HG03442 (cell line): Measurements from ENCODE around the gene PTK7.

ENCODE experiments used
- ATAC-seq: cut with Tn5 transposase; IDR thresholded peaks from one replicate; pipeline ENCODE4 v1.9.1; 2021; ENCODE audit warnings: mild to moderate bottlenecking, moderate library complexity; ENCODE audit not compliant: unreplicated experiment

Gene PTK7

DNA sequence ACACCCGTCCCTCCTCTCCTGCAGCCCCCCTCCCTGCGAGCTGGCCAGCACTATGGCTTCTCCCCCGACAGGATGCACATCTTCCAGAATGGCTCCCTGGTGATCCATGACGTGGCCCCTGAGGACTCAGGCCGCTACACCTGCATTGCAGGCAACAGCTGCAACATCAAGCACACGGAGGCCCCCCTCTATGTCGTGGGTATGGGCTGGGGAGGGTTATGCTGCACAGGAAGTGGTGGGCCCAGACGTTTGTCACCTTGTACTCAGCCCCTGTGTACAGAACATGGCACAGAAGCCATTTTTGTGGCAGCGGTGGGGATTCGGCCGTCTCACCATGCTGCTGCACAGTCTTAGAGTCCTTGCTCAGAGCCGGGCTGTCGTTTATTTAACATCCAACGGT is 66.0 kb downstream of the PTK7 start:
- no peak for ATAC-seq

DNA sequence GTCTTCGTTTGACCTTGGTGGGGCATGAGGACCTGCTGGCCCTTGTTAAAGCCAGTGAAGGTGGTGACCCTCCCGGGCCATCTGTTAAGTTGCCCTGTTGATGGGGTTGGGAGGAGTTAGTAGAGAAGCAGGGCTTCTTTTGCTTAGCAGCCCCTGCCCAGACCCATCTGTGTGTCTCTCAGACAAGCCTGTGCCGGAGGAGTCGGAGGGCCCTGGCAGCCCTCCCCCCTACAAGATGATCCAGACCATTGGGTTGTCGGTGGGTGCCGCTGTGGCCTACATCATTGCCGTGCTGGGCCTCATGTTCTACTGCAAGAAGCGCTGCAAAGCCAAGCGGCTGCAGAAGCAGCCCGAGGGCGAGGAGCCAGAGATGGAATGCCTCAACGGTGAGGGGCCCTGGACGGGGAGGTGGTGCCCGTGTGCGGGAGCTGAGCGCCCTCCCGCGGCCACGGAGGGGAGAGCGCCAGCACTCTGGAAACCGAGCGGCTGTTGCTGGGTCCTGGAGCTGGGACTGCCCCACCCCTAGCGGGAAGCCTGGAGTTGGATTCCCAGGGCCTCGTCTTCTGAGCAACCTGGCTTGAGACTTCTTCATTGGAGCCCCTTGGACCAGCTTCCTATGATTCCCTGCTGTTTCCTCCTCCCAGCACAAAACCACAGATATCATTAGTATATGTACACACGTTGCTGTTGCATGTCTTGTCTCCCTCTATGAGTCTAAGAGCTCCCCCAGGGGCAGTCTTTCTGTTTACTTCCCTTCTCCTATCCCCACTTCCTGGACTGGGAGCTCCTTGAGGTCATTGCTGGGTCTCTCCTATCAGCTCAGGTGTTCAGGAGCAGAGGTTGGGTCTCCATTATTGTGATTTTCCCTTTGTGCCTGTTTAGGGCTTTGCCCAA is 67.4 kb downstream of the PTK7 start:
- peak; percentile 52 for ATAC-seq

DNA sequence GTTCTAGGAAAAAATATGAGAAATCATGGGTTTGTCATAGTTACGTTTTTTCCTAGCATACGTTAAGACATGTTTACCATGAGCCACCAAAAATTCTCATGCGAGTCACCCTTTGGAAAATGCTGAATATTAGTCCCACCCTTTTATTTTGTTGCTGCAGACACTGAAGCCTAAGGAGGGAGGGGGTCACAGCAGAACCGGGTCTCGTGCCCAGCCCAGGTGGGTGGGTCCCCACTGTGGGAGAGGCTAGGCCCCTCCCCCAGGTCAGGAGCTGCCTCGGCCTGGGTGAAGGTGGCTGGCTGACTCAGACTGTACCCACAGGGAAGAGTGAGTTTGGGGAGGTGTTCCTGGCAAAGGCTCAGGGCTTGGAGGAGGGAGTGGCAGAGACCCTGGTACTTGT is 68.8 kb downstream of the PTK7 start:
- no peak for ATAC-seq

DNA sequence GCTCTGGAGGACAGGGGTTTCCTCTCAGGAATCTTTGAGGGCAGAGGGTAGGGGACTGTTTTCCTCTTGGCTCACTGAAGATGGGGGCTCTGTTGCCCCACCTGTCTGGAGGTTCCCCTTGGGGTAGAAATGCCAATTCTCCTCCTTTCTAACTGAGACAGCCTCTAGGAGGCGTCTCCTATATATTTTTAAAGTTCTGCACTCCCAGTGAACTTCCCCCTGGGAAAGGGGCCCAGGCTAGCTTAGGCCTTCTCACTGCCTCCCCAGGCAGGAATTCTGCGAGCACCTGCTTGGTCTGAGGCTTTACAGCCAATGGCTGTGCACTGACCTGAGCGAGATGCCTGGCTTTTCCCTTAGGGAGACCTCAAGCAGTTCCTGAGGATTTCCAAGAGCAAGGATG is 70.1 kb downstream of the PTK7 start:
- ATAC-seq, result no peak

DNA sequence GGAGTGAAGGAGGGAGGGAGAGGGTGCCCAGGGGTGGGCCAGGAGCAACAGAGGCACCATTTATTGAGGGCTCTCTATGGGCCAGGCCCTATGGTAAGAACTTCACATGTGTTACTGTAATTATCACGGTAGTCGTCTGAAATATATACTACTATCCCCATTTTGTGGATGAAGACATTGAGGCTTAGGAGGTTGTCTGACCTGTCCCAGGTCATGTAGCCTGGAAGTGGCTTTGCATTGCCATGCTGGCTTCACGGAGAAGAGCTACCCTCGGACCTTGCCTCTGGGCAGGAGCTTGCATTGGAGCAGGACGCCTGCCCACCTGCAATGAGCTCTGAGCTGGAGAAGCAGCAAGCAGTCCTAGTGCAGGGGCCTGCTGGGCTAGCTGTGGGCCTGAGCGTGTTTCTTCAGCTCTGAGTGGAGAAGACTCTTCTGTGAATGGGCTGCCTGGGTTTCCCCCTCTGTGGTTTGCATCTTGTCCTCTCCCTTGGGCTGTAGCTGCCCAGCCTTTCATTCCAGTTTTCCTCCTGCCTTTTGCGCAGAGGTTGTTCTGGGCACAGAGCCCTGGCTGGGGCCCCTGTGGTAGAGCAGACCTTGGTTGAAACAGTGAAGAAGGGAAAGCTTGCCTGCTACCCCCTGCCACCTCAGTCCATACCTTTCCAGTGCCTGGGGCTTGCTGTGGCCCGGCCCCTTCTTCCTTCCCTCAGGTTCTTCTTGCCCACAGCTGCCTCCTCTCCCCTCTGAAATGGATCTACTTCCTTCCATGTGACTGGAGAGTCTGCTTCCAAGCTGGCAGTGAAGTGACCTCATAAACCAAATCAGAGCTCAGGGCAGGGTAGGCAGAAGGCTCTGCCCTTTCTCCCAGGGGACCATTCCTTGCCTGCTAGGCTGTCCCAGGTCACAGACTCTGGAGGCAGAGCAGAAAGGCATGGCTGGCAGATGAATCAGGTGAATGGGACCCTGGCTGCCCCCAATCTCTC is 70.9 kb downstream of the PTK7 start:
- no peak for ATAC-seq

DNA sequence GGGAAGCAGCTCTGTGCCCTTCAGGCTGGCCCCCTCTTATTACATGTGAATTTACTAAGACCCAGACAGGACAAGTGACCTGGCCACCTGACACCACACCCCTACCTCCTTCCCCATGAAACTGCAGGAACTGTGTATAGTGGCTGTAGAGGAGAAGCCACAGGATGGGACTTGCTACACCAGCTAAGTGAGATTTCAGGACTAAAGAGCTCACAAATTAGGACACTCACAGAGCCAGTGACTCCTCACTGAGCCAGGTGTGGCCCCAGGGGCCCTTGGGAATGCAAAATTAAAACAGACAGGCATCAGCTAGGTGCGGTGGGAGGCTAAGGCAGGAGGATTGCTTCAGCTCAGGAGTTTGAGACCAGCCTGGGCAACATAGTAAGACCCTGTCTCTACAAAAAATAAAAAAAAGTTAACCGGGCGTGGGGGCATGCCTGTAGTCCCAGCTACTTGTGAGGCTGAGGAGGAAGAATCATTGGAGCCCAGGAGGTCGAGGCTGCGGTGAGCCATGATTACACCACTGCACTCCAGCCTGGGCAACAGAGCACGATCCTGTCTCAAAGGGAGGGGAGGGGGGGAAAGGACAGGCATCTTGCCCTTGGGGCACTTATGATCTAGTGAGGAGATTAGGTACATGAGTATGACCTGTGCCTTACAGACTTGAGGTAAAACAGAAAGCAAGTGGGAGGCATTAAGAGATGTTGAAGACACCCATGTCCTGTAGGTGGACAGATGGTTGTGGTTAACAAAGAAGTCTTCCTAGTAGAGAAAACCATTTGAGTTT is 71.8 kb downstream of the PTK7 start:
- no peak for ATAC-seq

DNA sequence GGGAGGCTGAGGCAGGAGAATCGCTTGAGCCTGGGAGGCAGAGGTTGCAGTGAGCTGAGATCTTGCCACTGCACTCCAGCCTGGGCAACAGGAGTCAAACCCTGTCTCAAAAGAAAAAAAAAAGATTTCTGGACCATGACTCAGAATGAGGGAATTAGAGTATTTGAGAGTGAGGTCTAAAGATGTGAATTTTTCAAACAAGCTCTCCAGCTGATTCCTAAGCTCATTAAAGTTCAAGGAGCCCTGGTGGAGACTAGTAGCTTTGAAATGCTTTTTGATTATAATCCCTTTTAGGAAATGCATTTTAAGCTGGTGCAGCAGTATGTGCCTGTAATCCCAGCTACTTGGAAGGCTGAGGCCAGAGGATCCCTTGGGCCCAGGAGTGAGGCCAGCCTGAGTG is 73.2 kb downstream of the PTK7 start:
- ATAC-seq, result no peak

DNA sequence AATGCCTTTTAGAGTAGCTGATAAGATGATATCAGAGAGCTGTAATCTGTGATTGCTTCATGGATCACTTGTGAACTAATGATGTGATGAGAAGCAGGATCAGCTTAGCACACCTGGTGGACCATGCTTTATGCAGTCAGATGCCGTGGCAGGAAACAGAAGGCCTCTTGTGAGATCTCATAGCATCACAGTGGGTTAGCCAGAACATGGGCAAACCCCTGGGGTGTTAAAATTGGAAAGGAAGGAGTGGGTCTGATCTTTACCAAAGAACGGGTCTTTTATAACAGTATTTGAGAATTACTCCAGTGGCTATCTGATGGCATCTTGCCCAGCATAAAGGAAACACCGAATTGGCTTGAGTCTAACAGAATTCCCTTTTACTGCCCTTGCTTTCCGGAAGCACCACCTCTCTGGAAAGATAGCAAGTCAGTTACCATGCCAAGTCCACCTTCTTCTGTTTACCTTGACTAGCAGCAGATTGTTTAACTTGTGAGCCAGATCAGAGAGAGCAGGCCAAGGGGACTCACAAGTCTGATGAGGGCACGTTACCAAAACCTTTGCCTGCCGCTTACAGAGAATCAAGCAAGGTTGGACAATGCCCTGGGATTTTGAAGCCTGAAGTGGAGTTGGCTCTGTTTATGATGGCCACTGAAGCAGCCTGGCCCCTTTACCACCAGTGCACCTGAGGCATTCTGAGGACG is 74.1 kb downstream of the PTK7 start:
- no peak for ATAC-seq

DNA sequence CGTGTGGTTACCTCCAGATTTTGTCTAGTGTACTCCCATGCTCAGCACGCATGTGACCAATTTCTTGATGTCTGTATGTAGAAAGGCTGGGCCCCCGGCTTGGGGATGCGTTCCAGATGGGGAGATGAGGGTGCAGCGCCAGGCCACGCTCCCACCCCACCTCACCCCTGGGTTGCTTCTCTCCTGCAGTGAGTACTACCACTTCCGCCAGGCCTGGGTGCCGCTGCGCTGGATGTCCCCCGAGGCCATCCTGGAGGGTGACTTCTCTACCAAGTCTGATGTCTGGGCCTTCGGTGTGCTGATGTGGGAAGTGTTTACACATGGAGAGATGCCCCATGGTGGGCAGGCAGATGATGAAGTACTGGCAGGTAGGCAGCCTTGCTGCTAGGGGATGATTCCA is 83.5 kb downstream of the PTK7 start:
- no peak for ATAC-seq

DNA sequence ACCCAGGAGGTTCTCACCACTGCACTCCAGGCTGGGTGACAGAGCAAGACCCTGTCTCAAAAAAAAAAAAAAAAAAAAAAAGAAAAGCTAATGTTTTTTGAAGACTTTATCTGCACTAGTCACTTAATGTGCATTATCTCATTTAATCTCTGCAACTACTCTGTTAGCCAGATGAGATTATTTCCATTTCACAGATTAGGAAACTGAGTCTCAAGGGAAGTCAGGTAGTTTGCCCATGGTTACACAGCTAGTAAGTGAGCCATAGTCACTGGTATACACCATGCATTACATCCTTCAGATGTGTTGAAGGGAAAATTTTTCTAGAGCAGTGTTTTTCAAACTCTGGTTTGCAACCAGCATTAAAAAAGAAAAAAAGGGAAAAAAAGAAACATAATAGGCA is 87.8 kb downstream of the PTK7 start:
- no peak for ATAC-seq

DNA sequence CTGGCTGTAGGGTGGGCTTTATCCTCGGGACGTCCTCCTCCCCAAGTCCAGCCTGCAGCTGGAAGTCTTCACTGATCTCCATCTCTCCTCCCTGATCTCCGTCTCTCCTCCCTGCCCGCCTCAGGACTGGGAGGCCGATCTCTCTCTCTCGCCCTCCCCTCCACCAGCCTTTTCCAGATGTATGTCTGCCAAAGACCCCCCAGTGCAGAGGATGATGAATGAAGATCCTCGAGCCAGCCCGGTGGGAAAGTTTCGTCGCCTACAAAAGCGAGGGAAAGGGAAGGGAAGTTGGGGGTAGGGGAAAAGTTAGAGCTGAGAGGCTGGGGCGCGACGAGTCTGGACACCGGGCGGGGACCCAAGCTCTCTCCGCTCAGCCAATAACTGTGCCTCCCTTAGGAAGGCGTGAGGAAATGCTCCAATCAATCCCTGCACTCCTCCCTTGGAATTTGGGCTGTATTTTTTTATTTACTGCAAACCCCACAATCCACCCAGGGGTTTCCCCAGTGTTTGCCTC is 94.4 kb downstream of the PTK7 start:
- no peak for ATAC-seq

DNA sequence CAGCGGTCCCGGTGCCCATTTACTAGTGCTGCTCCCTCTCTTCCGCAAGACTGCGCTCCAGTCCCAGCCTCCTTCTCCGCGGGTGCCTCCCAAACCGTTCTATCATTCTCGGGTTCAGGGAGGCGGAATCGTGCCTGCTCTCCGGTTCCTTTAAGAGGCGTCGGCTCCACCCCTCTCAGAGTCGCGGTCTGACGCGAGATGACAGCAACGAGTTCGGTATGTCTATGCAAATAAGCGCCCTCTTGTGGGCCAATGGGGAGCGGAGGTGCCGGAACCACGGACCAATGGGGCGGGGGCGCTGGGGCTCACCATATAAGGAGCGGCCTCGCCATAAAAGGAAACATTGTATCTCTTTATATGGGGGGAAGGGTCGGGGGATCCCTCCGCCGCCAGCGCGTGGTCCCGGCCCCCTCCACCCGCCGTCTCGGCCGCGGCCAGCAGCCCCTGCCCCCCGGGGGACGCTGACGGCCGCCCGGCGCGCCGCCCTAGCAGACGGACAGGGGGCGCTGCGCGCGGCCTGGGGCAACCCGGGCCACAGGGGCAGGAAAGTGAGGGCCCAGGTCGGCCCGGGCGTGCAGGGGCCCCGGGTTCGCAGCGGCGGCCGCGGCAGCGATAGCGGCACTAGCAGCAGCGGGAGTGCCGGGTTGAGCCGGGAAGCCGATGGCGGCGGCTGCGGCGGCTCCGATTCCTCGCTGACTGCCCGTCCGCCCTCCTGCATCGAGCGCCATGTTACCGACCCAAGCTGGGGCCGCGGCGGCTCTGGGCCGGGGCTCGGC is 95.0 kb downstream of the PTK7 start, which contains the start of gene SRF:
TSS of gene SRF (plus strand) at position 339 of the 776 bp plus-strand sequence. CDS start at position 727, 388 bp downstream.
- peak; percentile 61 for ATAC-seq

DNA sequence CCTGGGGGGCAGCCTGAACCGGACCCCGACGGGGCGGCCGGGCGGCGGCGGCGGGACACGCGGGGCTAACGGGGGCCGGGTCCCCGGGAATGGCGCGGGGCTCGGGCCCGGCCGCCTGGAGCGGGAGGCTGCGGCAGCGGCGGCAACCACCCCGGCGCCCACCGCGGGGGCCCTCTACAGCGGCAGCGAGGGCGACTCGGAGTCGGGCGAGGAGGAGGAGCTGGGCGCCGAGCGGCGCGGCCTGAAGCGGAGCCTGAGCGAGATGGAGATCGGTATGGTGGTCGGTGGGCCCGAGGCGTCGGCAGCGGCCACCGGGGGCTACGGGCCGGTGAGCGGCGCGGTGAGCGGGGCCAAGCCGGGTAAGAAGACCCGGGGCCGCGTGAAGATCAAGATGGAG is 95.6 kb downstream of the PTK7 start:
- ATAC-seq, result no peak

DNA sequence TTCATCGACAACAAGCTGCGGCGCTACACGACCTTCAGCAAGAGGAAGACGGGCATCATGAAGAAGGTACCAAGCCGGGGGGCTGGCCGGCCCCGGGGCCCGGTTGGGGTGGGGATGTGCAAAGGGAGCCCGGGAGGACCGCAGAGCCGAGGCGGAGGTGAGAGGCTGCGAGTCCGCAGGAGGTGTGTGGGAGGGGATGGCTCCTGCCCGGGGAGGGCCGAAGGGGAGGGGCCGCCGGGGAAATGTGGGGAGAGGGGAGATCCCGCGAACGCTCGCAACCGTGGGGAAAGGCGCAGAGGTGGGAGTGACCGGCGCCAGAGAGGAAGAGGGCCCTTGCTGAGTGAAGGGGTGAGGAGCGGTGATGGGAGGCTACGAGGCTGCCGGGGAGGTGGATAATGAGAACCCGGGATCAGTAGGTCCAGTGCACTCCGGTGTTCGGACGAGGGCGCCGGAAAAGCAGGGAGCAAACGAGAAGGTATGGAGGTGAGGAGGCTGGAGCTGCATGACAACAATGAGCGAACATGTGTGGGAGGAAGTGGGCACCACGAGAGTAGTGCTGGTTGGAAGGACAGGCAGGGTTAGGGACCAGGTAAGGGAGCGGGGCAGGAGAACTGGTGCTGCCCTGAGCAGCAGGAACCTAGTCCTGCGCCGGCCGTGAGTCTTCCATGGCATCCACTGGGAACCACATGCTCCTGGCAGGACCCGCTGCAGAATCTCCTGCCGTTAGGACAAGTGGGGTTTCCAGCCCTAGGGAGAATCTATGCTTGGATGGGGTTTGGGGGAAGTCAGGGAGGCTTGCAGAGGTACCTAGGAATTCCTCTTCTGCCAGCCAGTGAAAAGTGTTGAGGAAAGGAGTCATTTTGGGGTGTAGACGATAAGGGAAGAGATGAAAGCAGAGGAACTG is 96.2 kb downstream of the PTK7 start:
- ATAC-seq, result no peak

DNA sequence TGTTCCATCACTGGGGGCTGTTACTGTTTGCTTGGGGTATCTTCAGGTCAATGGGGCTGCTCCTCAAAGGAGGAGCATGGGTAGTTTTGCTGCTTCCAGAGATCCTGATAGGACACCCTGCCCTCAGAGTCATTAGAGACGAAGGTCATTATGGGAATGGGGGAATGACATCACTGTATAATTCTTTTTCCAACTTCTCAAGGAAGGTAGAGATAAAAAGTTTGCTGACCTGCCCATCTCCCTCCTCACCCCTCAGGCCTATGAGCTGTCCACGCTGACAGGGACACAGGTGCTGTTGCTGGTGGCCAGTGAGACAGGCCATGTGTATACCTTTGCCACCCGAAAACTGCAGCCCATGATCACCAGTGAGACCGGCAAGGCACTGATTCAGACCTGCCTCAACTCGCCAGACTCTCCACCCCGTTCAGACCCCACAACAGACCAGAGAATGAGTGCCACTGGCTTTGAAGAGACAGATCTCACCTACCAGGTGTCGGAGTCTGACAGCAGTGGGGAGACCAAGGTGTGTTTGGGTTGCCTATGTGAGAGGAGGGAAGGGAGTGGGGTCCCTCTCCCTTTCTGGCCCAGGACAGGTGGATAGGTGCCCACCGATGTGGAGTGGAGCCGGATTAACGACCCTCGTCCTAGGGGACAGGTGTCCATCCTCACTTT is 97.6 kb downstream of the PTK7 start:
- ATAC-seq, result no peak

DNA sequence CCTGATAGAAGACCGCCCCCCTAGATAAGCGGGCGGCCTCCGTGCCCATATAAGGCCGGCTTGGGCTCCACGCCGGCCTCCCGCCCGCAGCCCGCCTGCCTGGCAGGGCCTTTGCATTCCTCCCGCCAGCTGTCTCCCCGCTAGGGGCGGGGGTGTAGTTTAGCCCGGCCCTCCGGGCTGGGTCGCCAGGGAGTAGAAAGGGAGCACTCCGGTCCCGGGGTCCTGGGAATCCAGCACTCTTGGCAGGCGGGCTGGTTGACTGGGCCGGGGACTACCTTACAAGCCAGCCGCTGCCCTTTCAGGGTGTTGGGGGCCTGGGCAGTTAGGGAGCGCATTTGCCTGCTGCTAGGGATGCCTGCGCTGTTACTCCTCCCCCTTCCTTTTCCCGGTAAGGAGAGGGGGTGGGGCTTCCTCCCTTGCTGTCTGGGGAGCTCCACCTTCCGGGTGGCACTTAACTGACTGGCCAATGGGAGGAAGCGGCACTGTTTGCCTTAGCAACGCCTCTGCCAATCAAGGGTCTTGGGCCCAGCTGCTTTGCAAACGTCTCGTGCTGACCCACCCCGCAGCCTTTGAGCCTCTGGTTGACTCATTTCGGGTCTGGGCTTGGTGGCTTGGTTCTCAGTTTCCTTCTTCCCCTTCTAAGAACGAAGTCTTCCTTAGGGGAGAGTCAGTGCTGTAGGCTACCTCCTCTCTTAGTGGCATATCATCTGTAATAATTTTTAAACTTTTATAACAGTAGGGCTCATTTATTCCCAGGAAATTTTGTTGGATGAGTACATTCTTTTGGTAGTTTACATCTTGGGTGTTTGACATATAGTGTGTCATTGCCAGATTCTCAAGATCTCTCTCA is 98.4 kb downstream of the PTK7 start:
- peak; percentile 54 for ATAC-seq
